GM12878 (cell line): Measurements from ENCODE around the gene ATG9B.

Experiments used
- BMI1 ChIP-seq: fragments of 450-650 bp; IDR thresholded peaks from 2 replicates; pipeline ENCODE4 v1.6.1; 2016; ENCODE audit warnings: mild to moderate bottlenecking, moderate library complexity, borderline replicate concordance
- CREM ChIP-seq: IDR thresholded peaks from 2 replicates; pipeline ENCODE4 v1.6.1; 2014; ENCODE audit warnings: antibody characterized with exemption, low read depth
- CTCF ChIP-seq, 3 experiments: IDR thresholded peaks in 2 of 3; conservative IDR thresholded peaks in 1 of 3; 2 replicates each; pipeline ENCODE4 v1.5.1; 2011; ENCODE audit warnings: low read depth in 3 of 3, low read length in 3 of 3, mild to moderate bottlenecking in 3 of 3, control low read depth in 2 of 3, moderate library complexity in 2 of 3, inconsistent platforms in 1 of 3, mixed read lengths in 1 of 3; ENCODE audit not compliant: control insufficient read depth in 2 of 3, insufficient read depth in 1 of 3; ENCODE audit errors: extremely low read depth in 1 of 3
- IRF3 ChIP-seq: fragments of 450-650 bp; IDR thresholded peaks from 2 replicates; pipeline ENCODE4 v1.6.1; 2014; ENCODE audit warnings: mild to moderate bottlenecking
- KDM1A ChIP-seq: fragments of 200-600 bp; sonication (generic); IDR thresholded peaks from 2 replicates; pipeline ENCODE4 v1.6.1; 2016; ENCODE audit warnings: borderline replicate concordance
- MTA2 ChIP-seq: fragments of 450-650 bp; IDR thresholded peaks from 2 replicates; pipeline ENCODE4 v1.6.1; 2016; ENCODE audit warnings: low read depth, mild to moderate bottlenecking, moderate library complexity
- MXI1 ChIP-seq: fragments of 150-350 bp; IDR thresholded peaks from 2 replicates; pipeline ENCODE4 v1.6.1; 2011; ENCODE audit warnings: low read depth, mild to moderate bottlenecking, inconsistent platforms, low read length, improper control_type of control experiment
- POLR2A ChIP-seq: IDR thresholded peaks from 2 replicates; pipeline ENCODE4 v1.6.1; 2011; ENCODE audit warnings: low read depth, mild to moderate bottlenecking, low read length
- REST ChIP-seq: IDR thresholded peaks from 2 replicates; pipeline ENCODE4 v1.6.1; 2012; ENCODE audit warnings: mild to moderate bottlenecking, low read depth, low read length
- ZNF687 ChIP-seq: fragments of 450-650 bp; IDR thresholded peaks from 2 replicates; pipeline ENCODE4 v1.6.1; 2017; ENCODE audit warnings: mild to moderate bottlenecking, moderate library complexity

- TF ChIP-seq BMI1 (no peak), MXI1 (no peak), CTCF (IDR thresholded peaks at IDR 0.05 in 2 of 3, conservative IDR thresholded peaks at IDR 0.05 in 1 of 3; ENCODE audit: control insufficient read depth in 2 of 3, extremely low read depth in 1 of 3, insufficient read depth in 1 of 3, low read depth in 3 of 3, low read length in 3 of 3) (no peak), REST (no peak), ZNF687 (no peak), MTA2 (no peak), CREM (no peak), IRF3 (no peak), KDM1A (no peak), POLR2A (peak; percentile 9; the same call in 1 of the 2 replicates)
Observed at GRCh38 chr7:151047976-151048815, 23.9 kb upstream of the ATG9B start, which contains the start of gene ASIC3.
